ES-I3 (cell line): ENCODE measurements around the gene VCAM1.

ENCODE experiments used
- H3K36me3 ChIP-seq: 2 replicates; pipeline ENCODE4 v1.6.1; 2013; ENCODE audit warnings: mild to moderate bottlenecking, low read length, control low read depth, moderate library complexity; ENCODE audit not compliant: insufficient read depth
- H3K4me1 ChIP-seq: 2 replicates; pipeline ENCODE4 v1.6.1; 2013; ENCODE audit warnings: mild to moderate bottlenecking, control low read depth, low read length; ENCODE audit not compliant: insufficient read depth
- H3K9ac ChIP-seq: 2 replicates; pipeline ENCODE4 v1.6.1; 2013; ENCODE audit warnings: low read depth, mild to moderate bottlenecking, low read length, moderate library complexity
- H3K9me3 ChIP-seq: 2 replicates; pipeline ENCODE4 v1.6.1; 2013; ENCODE audit warnings: mild to moderate bottlenecking, low read length, moderate library complexity; ENCODE audit not compliant: control insufficient read depth, insufficient read depth

VCAM1 gene

GRCh38 chr1:100736324-100736723 is 16.8 kb downstream of the VCAM1 start:
- Histone ChIP-seq H3K4me1 (no peaks in the 10 kb centered on the region), H3K9me3 (no peaks in the 10 kb centered on the region), H3K36me3 (no peaks in the 10 kb centered on the region), H3K9ac (no peak overlapping the region)

GRCh38 chr1:100736746-100737145 is 17.2 kb downstream of the VCAM1 start:
- Histone ChIP-seq H3K9me3 (no peaks in the 10 kb centered on the region), H3K36me3 (no peaks in the 10 kb centered on the region), H3K4me1 (no peaks in the 10 kb centered on the region), H3K9ac (no peak overlapping the region)

- Histone ChIP-seq H3K9ac (no peak overlapping the region), H3K9me3 (no peaks in the 10 kb centered on the region), H3K4me1 (no peaks in the 10 kb centered on the region), H3K36me3 (no peaks in the 10 kb centered on the region)
Measured at GRCh38 chr1:100746542-100746932, 27.0 kb downstream of the VCAM1 start.

GRCh38 chr1:100747771-100748170 is 28.2 kb downstream of the VCAM1 start:
- H3K9me3 ChIP-seq = no peaks in the 10 kb centered on the region
- H3K36me3 ChIP-seq = no peaks in the 10 kb centered on the region
- H3K9ac ChIP-seq = no peak overlapping the region
- H3K4me1 ChIP-seq = no peaks in the 10 kb centered on the region

GRCh38 chr1:100750005-100750885 is 30.7 kb downstream of the VCAM1 start:
- no peaks in the 10 kb centered on the region for H3K4me1 ChIP-seq
- no peaks in the 10 kb centered on the region for H3K36me3 ChIP-seq
- H3K9ac ChIP-seq = no peak overlapping the region
- H3K9me3 ChIP-seq = no peaks in the 10 kb centered on the region

- no peaks in the 10 kb centered on the region for H3K4me1 ChIP-seq
- no peaks in the 10 kb centered on the region for H3K36me3 ChIP-seq
- no peaks in the 10 kb centered on the region for H3K9me3 ChIP-seq
- no peak overlapping the region for H3K9ac ChIP-seq
Measured at GRCh38 chr1:100752791-100753190, 33.2 kb downstream of the VCAM1 start.

- Histone ChIP-seq H3K9me3 (no peaks in the 10 kb centered on the region), H3K4me1 (no peaks in the 10 kb centered on the region), H3K9ac (no peak overlapping the region), H3K36me3 (no peaks in the 10 kb centered on the region)
Measured at GRCh38 chr1:100757946-100758345, 38.4 kb downstream of the VCAM1 start.

GRCh38 chr1:100759188-100759587 is 39.6 kb downstream of the VCAM1 start:
- Histone ChIP-seq H3K36me3 (no peaks in the 10 kb centered on the region), H3K9me3 (no peaks in the 10 kb centered on the region), H3K9ac (no peak overlapping the region), H3K4me1 (no peaks in the 10 kb centered on the region)

GRCh38 chr1:100760511-100760910 is 41.0 kb downstream of the VCAM1 start:
- H3K36me3 ChIP-seq = no peaks in the 10 kb centered on the region
- H3K9ac ChIP-seq = no peak overlapping the region
- H3K9me3 ChIP-seq = no peaks in the 10 kb centered on the region
- no peaks in the 10 kb centered on the region for H3K4me1 ChIP-seq

- no peaks in the 10 kb centered on the region for H3K9me3 ChIP-seq
- no peaks in the 10 kb centered on the region for H3K36me3 ChIP-seq
- H3K9ac ChIP-seq = no peak overlapping the region
- H3K4me1 ChIP-seq = no peaks in the 10 kb centered on the region
Measured at GRCh38 chr1:100762461-100762860, 42.9 kb downstream of the VCAM1 start.

- Histone ChIP-seq H3K9ac (no peak overlapping the region), H3K4me1 (no peaks in the 10 kb centered on the region), H3K9me3 (no peaks in the 10 kb centered on the region), H3K36me3 (no peaks in the 10 kb centered on the region)
Measured at GRCh38 chr1:100767176-100767890, 47.8 kb downstream of the VCAM1 start.

- Histone ChIP-seq H3K4me1 (no peaks in the 10 kb centered on the region), H3K9ac (no peak overlapping the region), H3K9me3 (no peaks in the 10 kb centered on the region), H3K36me3 (no peaks in the 10 kb centered on the region)
Measured at GRCh38 chr1:100769323-100769722, 49.8 kb downstream of the VCAM1 start.

- Histone ChIP-seq H3K9me3 (no peaks in the 10 kb centered on the region), H3K4me1 (no peaks in the 10 kb centered on the region), H3K9ac (no peak overlapping the region), H3K36me3 (no peaks in the 10 kb centered on the region)
Measured at GRCh38 chr1:100769906-100770646, 50.5 kb downstream of the VCAM1 start.

- H3K4me1 ChIP-seq = no peaks in the 10 kb centered on the region
- H3K9me3 ChIP-seq = no peaks in the 10 kb centered on the region
- no peak overlapping the region for H3K9ac ChIP-seq
- no peaks in the 10 kb centered on the region for H3K36me3 ChIP-seq
Measured at GRCh38 chr1:100773444-100773843, 53.9 kb downstream of the VCAM1 start.
